ENCODE data around the gene PPM1G.
A peak's percentile ranks its signal among the peaks of the same experiment; 100 is the strongest.
"Not testable (repeated sequence)": the region's sequence is repeated elsewhere in the genome, so short reads cannot be mapped to it uniquely, and the experiment has no call there.

The PPM1G gene

GRCh38 chr2:27372937-27373336 is 36.5 kb downstream of the PPM1G start:
- DNase-seq, result no peak

GRCh38 chr2:27370816-27371620 is 38.4 kb downstream of the PPM1G start:
- peak; percentile 59 for DNase-seq

GRCh38 chr2:27370026-27370815 is 39.2 kb downstream of the PPM1G start, which contains the start of the genes EIF2B4 and SNX17:
Gene EIF2B4 (minus strand): TSS chr2:27370338. CDS start chr2:27370314, 24 bp downstream.
Gene SNX17 (plus strand): TSS chr2:27370616. CDS start chr2:27370744, 128 bp downstream.
- peak; percentile 100 for DNase-seq

- peak; percentile 75 for DNase-seq
Observed at GRCh38 chr2:27369471-27370025, 39.8 kb downstream of the PPM1G start.

GRCh38 chr2:27363933-27364332 is 45.5 kb downstream of the PPM1G start:
- DNase-seq, result no peak

GRCh38 chr2:27362678-27363420 is 46.5 kb downstream of the PPM1G start:
- no peak for DNase-seq

GRCh38 chr2:27356382-27357181 is 52.8 kb downstream of the PPM1G start, which contains the start of gene GTF3C2:
Gene GTF3C2 (minus strand): TSS chr2:27356764. CDS start chr2:27343554, 13,210 bp downstream.
- peak; percentile 96 for DNase-seq

- DNase-seq, result peak; percentile 51
Observed at GRCh38 chr2:27356056-27356381, 53.4 kb downstream of the PPM1G start.

- DNase-seq, result no peak
Observed at GRCh38 chr2:27354597-27354927, 54.8 kb downstream of the PPM1G start.

- no peak for DNase-seq
Observed at GRCh38 chr2:27353762-27354596, 55.4 kb downstream of the PPM1G start.

GRCh38 chr2:27353386-27353761 is 56.0 kb downstream of the PPM1G start:
- not testable (repeated sequence) for DNase-seq

- no peak for DNase-seq
Observed at GRCh38 chr2:27351802-27352598, 57.4 kb downstream of the PPM1G start.

GRCh38 chr2:27350106-27350693 is 59.2 kb downstream of the PPM1G start:
- DNase-seq, result no peak

- no peak for DNase-seq
Observed at GRCh38 chr2:27347641-27348040, 61.8 kb downstream of the PPM1G start.

GRCh38 chr2:27336173-27336572 is 73.2 kb downstream of the PPM1G start:
- DNase-seq, result no peak

GRCh38 chr2:27335311-27335710 is 74.1 kb downstream of the PPM1G start:
- no peak for DNase-seq

All from femur (tissue), 1 donor.